Measurements from ENCODE around the gene ATAD3C.
"Not testable (repeated sequence)": the region's sequence is repeated elsewhere in the genome, so short reads cannot be mapped to it uniquely, and the experiment has no call there.

Gene ATAD3C

GRCh38 chr1:1463312-1463711, 13.8 kb downstream of the ATAD3C start:
- Histone ChIP-seq H3K4me1 (ENCODE audit: control insufficient read depth, insufficient read depth, low read length, poor library complexity, severe bottlenecking) (no peaks in the 10 kb centered on the region), H3K27ac (ENCODE audit: low read depth, low read length, severe bottlenecking) (no peak overlapping the region), H3K36me3 (ENCODE audit: control insufficient read depth, insufficient read depth, low read length) (no peaks in the 10 kb centered on the region), H3K4me3 (ENCODE audit: extremely low read depth, insufficient read depth, low read length, poor library complexity, severe bottlenecking) (no peak overlapping the region), H3K9me3 (ENCODE audit: control insufficient read depth, low read length) (no peaks in the 10 kb centered on the region)
- 94 to 95% methylated on average over 4 to 6 of the region's 7 CpGs for WGBS, 2 experiments (ENCODE audit: insufficient coverage in 2 of 2)

GRCh38 chr1:1468196-1468985, 18.9 kb downstream of the ATAD3C start:
- WGBS, 2 experiments (ENCODE audit: insufficient coverage in 2 of 2), result 94% methylated on average over 7 to 10 of the region's 44 CpGs
- not testable (repeated sequence) for H3K27ac ChIP-seq (ENCODE audit: low read depth, low read length, severe bottlenecking); H3K4me1 ChIP-seq (ENCODE audit: control insufficient read depth, insufficient read depth, low read length, poor library complexity, severe bottlenecking); H3K9me3 ChIP-seq (ENCODE audit: control insufficient read depth, low read length); H3K4me3 ChIP-seq (ENCODE audit: extremely low read depth, insufficient read depth, low read length, poor library complexity, severe bottlenecking); H3K36me3 ChIP-seq (ENCODE audit: control insufficient read depth, insufficient read depth, low read length)

GRCh38 chr1:1470626-1471388, 21.3 kb downstream of the ATAD3C start:
- H3K4me3 ChIP-seq (ENCODE audit: extremely low read depth, insufficient read depth, low read length, poor library complexity, severe bottlenecking), result peak overlapping the region; percentile 68
- WGBS, 2 experiments (ENCODE audit: insufficient coverage in 2 of 2), result 28 to 33% methylated on average over 11 to 12 of the region's 16 CpGs
- no peaks in the 10 kb centered on the region for H3K9me3 ChIP-seq (ENCODE audit: control insufficient read depth, low read length)
- peaks cover 11% of the 10 kb centered on the region for H3K36me3 ChIP-seq (ENCODE audit: control insufficient read depth, insufficient read depth, low read length)
- H3K4me1 ChIP-seq (ENCODE audit: control insufficient read depth, insufficient read depth, low read length, poor library complexity, severe bottlenecking), result peaks cover 5% of the 10 kb centered on the region
- peak overlapping the region; percentile 45 for H3K27ac ChIP-seq (ENCODE audit: low read depth, low read length, severe bottlenecking)

GRCh38 chr1:1471389-1472052, 22.0 kb downstream of the ATAD3C start, which contains the start of gene ATAD3B:
TSS of gene ATAD3B (plus strand) at chr1:1471765. CDS start at chr1:1471885, 120 bp downstream.
- H3K36me3 ChIP-seq (ENCODE audit: control insufficient read depth, insufficient read depth, low read length), result peaks cover 15% of the 10 kb centered on the region
- H3K27ac ChIP-seq (ENCODE audit: low read depth, low read length, severe bottlenecking), result peak within 1 kb of the TSS; percentile 49
- H3K4me1 ChIP-seq (ENCODE audit: control insufficient read depth, insufficient read depth, low read length, poor library complexity, severe bottlenecking), result peaks cover 5% of the 10 kb centered on the region
- 0% methylated on average over 33 to 55 of the region's 87 CpGs for WGBS, 2 experiments (ENCODE audit: insufficient coverage in 2 of 2)
- H3K9me3 ChIP-seq (ENCODE audit: control insufficient read depth, low read length), result no peaks in the 10 kb centered on the region
- H3K4me3 ChIP-seq (ENCODE audit: extremely low read depth, insufficient read depth, low read length, poor library complexity, severe bottlenecking), result peak within 1 kb of the TSS; percentile 68

GRCh38 chr1:1472053-1472876, 22.8 kb downstream of the ATAD3C start:
- H3K27ac ChIP-seq (ENCODE audit: low read depth, low read length, severe bottlenecking), result peak overlapping the region; percentile 49
- 8% methylated on average over 14 to 19 of the region's 65 CpGs for WGBS, 2 experiments (ENCODE audit: insufficient coverage in 2 of 2)
- H3K4me1 ChIP-seq (ENCODE audit: control insufficient read depth, insufficient read depth, low read length, poor library complexity, severe bottlenecking), result not testable (repeated sequence)

GRCh38 chr1:1476011-1476410, 26.5 kb downstream of the ATAD3C start:
- 95 to 97% methylated on average over 9 to 10 of the region's 17 CpGs for WGBS, 2 experiments (ENCODE audit: insufficient coverage in 2 of 2)
- not testable (repeated sequence) for H3K4me1 ChIP-seq (ENCODE audit: control insufficient read depth, insufficient read depth, low read length, poor library complexity, severe bottlenecking); H3K27ac ChIP-seq (ENCODE audit: low read depth, low read length, severe bottlenecking); H3K9me3 ChIP-seq (ENCODE audit: control insufficient read depth, low read length); H3K4me3 ChIP-seq (ENCODE audit: extremely low read depth, insufficient read depth, low read length, poor library complexity, severe bottlenecking)
- peaks cover 49% of the 10 kb centered on the region for H3K36me3 ChIP-seq (ENCODE audit: control insufficient read depth, insufficient read depth, low read length)

More at GRCh38 chr1:1472053-1472876, 22.8 kb downstream of the ATAD3C start:
- Histone ChIP-seq H3K4me3 (ENCODE audit: extremely low read depth, insufficient read depth, low read length, poor library complexity, severe bottlenecking) (peak overlapping the region; percentile 68), H3K36me3 (ENCODE audit: control insufficient read depth, insufficient read depth, low read length) (peaks cover 22% of the 10 kb centered on the region)
- not testable (repeated sequence) for H3K9me3 ChIP-seq (ENCODE audit: control insufficient read depth, low read length)

GRCh38 chr1:1477206-1477605, 27.7 kb downstream of the ATAD3C start:
- H3K36me3 ChIP-seq (ENCODE audit: control insufficient read depth, insufficient read depth, low read length), result peaks cover 53% of the 10 kb centered on the region
- WGBS, 2 experiments (ENCODE audit: insufficient coverage in 2 of 2), result 93 to 97% methylated on average over 10 to 19 of the region's 22 CpGs
- H3K27ac ChIP-seq (ENCODE audit: low read depth, low read length, severe bottlenecking), result no peak overlapping the region
- H3K9me3 ChIP-seq (ENCODE audit: control insufficient read depth, low read length), result no peaks in the 10 kb centered on the region
- H3K4me1 ChIP-seq (ENCODE audit: control insufficient read depth, insufficient read depth, low read length, poor library complexity, severe bottlenecking), result peaks cover 5% of the 10 kb centered on the region
- no peak overlapping the region for H3K4me3 ChIP-seq (ENCODE audit: extremely low read depth, insufficient read depth, low read length, poor library complexity, severe bottlenecking)

- no peak overlapping the region for H3K4me3 ChIP-seq (ENCODE audit: extremely low read depth, insufficient read depth, low read length, poor library complexity, severe bottlenecking)
- 91 to 97% methylated on average over 8 to 21 of the region's 42 CpGs for WGBS, 2 experiments (ENCODE audit: insufficient coverage in 2 of 2)
- no peaks in the 10 kb centered on the region for H3K9me3 ChIP-seq (ENCODE audit: control insufficient read depth, low read length)
- H3K27ac ChIP-seq (ENCODE audit: low read depth, low read length, severe bottlenecking), result no peak overlapping the region
- peaks cover 65% of the 10 kb centered on the region for H3K36me3 ChIP-seq (ENCODE audit: control insufficient read depth, insufficient read depth, low read length)
- H3K4me1 ChIP-seq (ENCODE audit: control insufficient read depth, insufficient read depth, low read length, poor library complexity, severe bottlenecking), result no peaks in the 10 kb centered on the region
Observed at GRCh38 chr1:1479547-1480487, 30.3 kb downstream of the ATAD3C start.

GRCh38 chr1:1480488-1480867, 31.0 kb downstream of the ATAD3C start:
- not testable (repeated sequence) for H3K4me1 ChIP-seq (ENCODE audit: control insufficient read depth, insufficient read depth, low read length, poor library complexity, severe bottlenecking); H3K27ac ChIP-seq (ENCODE audit: low read depth, low read length, severe bottlenecking); H3K4me3 ChIP-seq (ENCODE audit: extremely low read depth, insufficient read depth, low read length, poor library complexity, severe bottlenecking); H3K9me3 ChIP-seq (ENCODE audit: control insufficient read depth, low read length)
- H3K36me3 ChIP-seq (ENCODE audit: control insufficient read depth, insufficient read depth, low read length), result peaks cover 66% of the 10 kb centered on the region
- WGBS, 2 experiments (ENCODE audit: insufficient coverage in 2 of 2), result 96 to 99% methylated on average over 7 to 15 of the region's 16 CpGs
